ENCODE data around the gene SLC44A4.
"Not testable (repeated sequence)": the region's sequence is repeated elsewhere in the genome, so short reads cannot be mapped to it uniquely, and the experiment has no call there.

SLC44A4 gene

GRCh38 chr6:31864123-31864562 is 14.7 kb downstream of the SLC44A4 start:
- Histone ChIP-seq H3K27ac (peak overlapping the region in 17 of 21 experiments; percentile 8 to 86 (median 55)), H3K4me3 (peak overlapping the region; percentile 23 to 91 (median 37))

- Histone ChIP-seq H3K27ac (peak within 1 kb of the TSS; percentile 12 to 96 (median 87)), H3K4me3 (peak within 1 kb of the TSS; percentile 44 to 95 (median 70))
Measured at GRCh38 chr6:31862344-31863235, 16.2 kb downstream of the SLC44A4 start, which contains the start of gene NEU1. Gene NEU1 (minus strand): TSS chr6:31862821. CDS start chr6:31862776, 45 bp downstream.

GRCh38 chr6:31861919-31862343 is 16.9 kb downstream of the SLC44A4 start:
- peak overlapping the region in 19 of 21 experiments; percentile 12 to 96 (median 88) for H3K27ac ChIP-seq
- peak overlapping the region; percentile 44 to 95 (median 70) for H3K4me3 ChIP-seq

GRCh38 chr6:31861150-31861549 is 17.6 kb downstream of the SLC44A4 start:
- Histone ChIP-seq H3K4me3 (no peak overlapping the region), H3K27ac (no peak overlapping the region)

GRCh38 chr6:31860349-31860748 is 18.4 kb downstream of the SLC44A4 start:
- Histone ChIP-seq H3K4me3 (no peak overlapping the region), H3K27ac (no peak overlapping the region)

- H3K27ac ChIP-seq: no peak overlapping the region
- H3K4me3 ChIP-seq: no peak overlapping the region
Measured at GRCh38 chr6:31859923-31860322, 18.9 kb downstream of the SLC44A4 start.

- no peak overlapping the region for H3K4me3 ChIP-seq
Measured at GRCh38 chr6:31858707-31859106, 20.1 kb downstream of the SLC44A4 start.

GRCh38 chr6:31857774-31858173 is 21.0 kb downstream of the SLC44A4 start:
- not testable (repeated sequence) for H3K4me3 ChIP-seq, H3K27ac ChIP-seq

More at GRCh38 chr6:31858707-31859106, 20.1 kb downstream of the SLC44A4 start:
- H3K27ac ChIP-seq: no peak overlapping the region

- H3K4me3 ChIP-seq: not testable (repeated sequence)
Measured at GRCh38 chr6:31851980-31852718, 26.6 kb downstream of the SLC44A4 start.

GRCh38 chr6:31851485-31851832 is 27.3 kb downstream of the SLC44A4 start:
- Histone ChIP-seq H3K4me3 (no peak overlapping the region), H3K27ac (no peak overlapping the region)

More at GRCh38 chr6:31851980-31852718, 26.6 kb downstream of the SLC44A4 start:
- H3K27ac ChIP-seq: not testable (repeated sequence)

GRCh38 chr6:31850765-31851484 is 27.9 kb downstream of the SLC44A4 start:
- H3K4me3 ChIP-seq: no peak overlapping the region
- no peak overlapping the region for H3K27ac ChIP-seq

GRCh38 chr6:31847276-31847978 is 31.4 kb downstream of the SLC44A4 start:
- Histone ChIP-seq H3K27ac (no peak overlapping the region), H3K4me3 (no peak overlapping the region)

GRCh38 chr6:31844507-31844906 is 34.3 kb downstream of the SLC44A4 start:
- H3K27ac ChIP-seq: no peak overlapping the region
- no peak overlapping the region for H3K4me3 ChIP-seq

GRCh38 chr6:31842053-31842452 is 36.7 kb downstream of the SLC44A4 start:
- H3K4me3 ChIP-seq: no peak overlapping the region
- no peak overlapping the region for H3K27ac ChIP-seq

- H3K27ac ChIP-seq, H3K4me3 ChIP-seq: not testable (repeated sequence)
Measured at GRCh38 chr6:31839779-31840126, 39.0 kb downstream of the SLC44A4 start.

GRCh38 chr6:31838968-31839367 is 39.8 kb downstream of the SLC44A4 start:
- Histone ChIP-seq H3K4me3 (no peak overlapping the region), H3K27ac (peak overlapping the region in 1 of 21 experiments; percentile 21)

GRCh38 chr6:31838114-31838553 is 40.7 kb downstream of the SLC44A4 start:
- Histone ChIP-seq H3K27ac (peak overlapping the region in 2 of 21 experiments; percentile 5 to 92), H3K4me3 (peak overlapping the region in 2 of 7 experiments; percentile 64 to 88)

- peak overlapping the region in 9 of 21 experiments; percentile 9 to 99 (median 94) for H3K27ac ChIP-seq
Measured at GRCh38 chr6:31837369-31838113, 41.3 kb downstream of the SLC44A4 start.

More at GRCh38 chr6:31837369-31838113, 41.3 kb downstream of the SLC44A4 start:
- H3K4me3 ChIP-seq: peak overlapping the region in 4 of 7 experiments; percentile 64 to 92 (median 78)
